HG03558 (cell line): ENCODE results near the gene PLEKHG4.

ENCODE experiments used
- ATAC-seq: cut with Tn5 transposase; IDR thresholded peaks from one replicate; pipeline ENCODE4 v1.9.1; 2021; ENCODE audit warnings: moderate number of reproducible peaks; ENCODE audit not compliant: unreplicated experiment; ENCODE audit errors: extremely low read depth

Gene PLEKHG4

GRCh38 chr16:67284699-67285646 is 5.6 kb downstream of the PLEKHG4 start:
- no peak for ATAC-seq

GRCh38 chr16:67286441-67287235 is 7.3 kb downstream of the PLEKHG4 start:
- no peak for ATAC-seq

DNA sequence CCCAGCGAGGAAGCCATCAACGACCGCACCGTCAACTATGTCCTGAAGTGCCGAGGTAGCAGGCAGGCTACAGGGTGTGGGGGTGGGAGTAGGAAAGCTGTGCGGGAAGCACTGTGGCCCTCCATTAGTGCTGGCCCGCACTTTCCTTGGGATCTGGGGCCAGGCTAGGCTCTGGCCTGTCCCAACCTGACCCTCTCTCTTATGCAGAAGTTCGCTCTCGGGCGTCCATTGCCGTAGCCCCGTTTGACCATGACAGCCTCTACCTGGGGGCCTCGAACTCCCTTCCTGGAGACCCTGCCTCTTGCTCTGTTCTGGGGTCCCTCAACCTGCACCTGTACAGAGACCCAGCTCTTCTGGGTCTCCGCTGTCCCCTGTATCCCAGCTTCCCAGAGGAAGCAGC is 8.6 kb downstream of the PLEKHG4 start:
- ATAC-seq: no peak

DNA sequence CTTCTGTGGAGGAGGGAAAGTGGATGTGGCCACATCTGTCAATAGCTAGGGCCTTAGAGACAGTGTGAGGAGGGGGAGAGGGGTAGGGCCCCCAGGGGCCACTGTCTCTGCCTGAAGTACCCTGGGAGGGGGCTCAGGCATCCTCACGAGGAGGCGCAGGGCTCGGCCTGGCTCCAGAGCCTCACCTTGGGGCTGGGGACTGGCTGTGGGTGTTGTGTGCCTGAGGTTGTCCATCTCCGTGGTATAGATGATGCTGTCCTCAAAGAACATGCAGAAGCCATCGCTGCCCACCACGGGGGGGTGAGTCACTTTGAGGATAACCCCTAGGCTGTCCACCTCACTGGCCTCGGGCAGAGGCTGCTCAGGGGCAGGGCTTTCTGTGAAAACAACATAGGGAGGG is 12.1 kb downstream of the PLEKHG4 start:
- no peak for ATAC-seq

GRCh38 chr16:67294171-67294757 is 14.9 kb downstream of the PLEKHG4 start:
- no peak for ATAC-seq

DNA sequence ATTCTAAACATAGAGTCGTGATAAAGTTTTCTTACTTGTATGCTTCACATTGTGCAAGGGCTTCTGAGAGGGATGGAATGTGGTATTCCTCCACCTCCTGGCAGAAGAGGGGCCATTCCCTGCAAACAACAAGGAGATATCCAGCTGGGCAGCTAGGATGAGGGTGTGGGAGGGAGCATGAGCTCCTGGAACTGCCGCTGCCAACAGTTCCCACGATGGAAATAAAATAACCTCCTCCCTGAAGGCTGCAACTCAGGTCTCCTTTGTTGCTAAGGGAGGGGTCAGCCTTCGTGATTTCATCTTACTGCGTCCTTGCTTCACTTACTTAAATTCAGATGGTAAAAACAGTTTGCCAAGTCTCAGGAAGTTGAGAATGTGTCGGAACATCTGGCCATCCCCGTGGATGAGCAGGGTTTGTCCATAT is 15.6 kb downstream of the PLEKHG4 start:
- no peak for ATAC-seq

DNA sequence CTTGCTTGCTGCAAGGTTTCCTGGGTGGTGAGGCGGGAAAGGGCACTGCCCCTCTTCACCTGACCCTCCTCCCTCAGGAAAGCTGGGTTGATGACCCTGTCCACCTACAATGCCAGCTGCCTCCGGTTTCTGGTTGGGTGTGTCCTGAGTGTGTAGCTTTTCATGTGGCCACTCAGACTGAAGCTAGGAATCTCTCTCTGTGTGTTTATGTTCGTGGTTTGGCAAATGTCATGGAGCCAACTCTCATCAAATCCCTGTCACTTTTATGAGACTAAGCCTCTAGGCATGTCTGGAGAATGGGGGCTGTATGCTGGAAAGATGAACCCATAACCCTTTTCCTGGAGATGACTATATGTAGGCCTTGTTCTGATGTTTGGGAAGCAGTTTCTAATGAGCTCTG is 17.1 kb downstream of the PLEKHG4 start:
- ATAC-seq: no peak

DNA sequence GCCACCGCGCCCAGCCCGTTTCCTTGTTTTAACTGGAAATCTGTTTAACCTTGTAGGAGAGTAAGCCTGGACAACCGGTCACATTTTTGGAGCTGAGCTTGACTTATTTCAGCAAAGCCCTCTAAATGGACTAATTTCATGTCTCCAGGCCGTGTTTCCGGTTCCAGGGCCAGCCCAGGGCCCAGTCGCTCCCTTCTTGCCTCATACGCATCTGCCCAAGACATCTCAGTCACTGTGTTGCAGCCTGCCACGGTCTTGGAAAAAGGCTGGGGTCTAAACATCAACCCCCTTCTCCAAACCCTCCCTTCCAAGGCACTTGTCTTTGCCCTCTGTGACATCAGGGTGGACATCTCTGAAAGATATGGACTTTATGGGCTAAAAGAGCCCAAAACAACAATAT is 18.9 kb downstream of the PLEKHG4 start:
- no peak for ATAC-seq

DNA sequence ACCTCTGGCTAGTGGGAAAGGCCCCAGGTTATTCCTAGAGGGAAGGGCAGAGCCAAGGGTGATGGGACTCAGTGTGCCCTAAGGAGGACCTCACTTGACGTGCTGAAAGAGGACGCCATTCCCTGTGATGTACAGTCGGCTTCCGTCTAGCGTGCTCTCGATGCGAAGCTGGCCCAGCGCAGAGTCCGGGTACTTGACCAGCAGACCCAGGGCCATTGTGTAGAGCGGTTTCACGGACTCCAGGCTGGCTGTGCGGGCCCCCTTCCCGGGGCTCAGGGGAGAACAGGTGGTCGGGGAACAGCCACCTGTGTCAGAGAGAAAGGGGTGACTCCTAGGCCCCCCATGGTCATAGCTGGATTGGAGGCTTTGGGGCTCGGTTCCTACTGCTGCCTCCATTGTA is 19.9 kb downstream of the PLEKHG4 start:
- no peak for ATAC-seq

DNA sequence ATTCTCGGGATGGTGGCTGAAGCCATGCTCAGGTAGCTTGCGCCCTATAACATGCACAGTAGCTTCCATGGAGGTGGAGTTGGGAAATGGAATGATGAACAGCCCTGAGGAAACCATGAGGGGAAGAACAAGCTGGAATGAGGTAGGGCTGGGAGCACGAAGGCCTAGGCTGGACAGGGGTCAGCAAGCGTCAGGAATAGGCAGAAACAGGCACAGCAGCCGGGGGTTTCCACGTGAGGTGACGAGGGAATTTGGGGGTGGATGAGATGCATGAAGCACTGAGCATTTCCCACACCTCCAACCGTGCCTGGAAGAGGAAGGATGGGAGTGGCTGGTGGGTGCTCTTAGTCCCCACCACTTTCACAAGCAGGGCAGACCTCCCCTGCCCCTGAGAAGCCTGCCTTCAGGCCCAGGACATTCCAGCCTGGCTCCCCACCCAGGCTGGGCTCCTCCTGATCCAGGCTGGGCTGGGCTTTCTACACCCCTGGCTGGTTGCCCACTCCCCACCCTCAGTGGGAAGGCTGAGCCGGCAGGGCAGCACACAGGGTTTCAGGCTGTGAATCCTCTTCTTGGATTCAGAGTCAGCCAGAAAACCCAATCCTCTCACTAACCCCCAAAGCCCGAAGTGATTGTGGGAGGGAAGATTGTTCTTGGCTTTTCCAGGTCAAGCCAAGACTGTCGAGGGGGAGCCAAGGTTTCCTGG is 21.9 kb downstream of the PLEKHG4 start:
- no peak for ATAC-seq

GRCh38 chr16:67302076-67302475 is 22.7 kb downstream of the PLEKHG4 start:
- ATAC-seq: no peak

- ATAC-seq: no peak
These were observed 23.6 kb downstream of the PLEKHG4 start for GRCh38 chr16:67302970-67303369.

DNA sequence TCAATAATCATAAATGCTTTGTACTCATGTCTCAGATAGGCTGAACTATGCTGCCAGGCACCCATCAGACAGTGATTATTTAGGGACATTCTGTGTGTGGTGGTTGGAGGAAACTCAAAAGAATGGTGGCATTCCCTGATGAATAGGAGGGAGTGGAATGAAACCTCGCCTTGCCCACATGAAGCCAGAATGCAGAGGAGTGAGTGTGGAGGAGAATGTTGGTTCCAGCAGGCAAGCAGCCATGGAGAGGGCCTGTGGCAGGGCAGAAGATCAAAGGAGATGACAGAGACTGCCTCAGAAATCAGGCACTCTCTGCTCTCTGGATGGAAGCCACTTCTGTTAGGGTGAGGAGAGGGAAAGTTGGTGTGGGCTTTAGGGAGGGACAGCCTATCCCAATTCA is 24.7 kb downstream of the PLEKHG4 start:
- no peak for ATAC-seq

DNA sequence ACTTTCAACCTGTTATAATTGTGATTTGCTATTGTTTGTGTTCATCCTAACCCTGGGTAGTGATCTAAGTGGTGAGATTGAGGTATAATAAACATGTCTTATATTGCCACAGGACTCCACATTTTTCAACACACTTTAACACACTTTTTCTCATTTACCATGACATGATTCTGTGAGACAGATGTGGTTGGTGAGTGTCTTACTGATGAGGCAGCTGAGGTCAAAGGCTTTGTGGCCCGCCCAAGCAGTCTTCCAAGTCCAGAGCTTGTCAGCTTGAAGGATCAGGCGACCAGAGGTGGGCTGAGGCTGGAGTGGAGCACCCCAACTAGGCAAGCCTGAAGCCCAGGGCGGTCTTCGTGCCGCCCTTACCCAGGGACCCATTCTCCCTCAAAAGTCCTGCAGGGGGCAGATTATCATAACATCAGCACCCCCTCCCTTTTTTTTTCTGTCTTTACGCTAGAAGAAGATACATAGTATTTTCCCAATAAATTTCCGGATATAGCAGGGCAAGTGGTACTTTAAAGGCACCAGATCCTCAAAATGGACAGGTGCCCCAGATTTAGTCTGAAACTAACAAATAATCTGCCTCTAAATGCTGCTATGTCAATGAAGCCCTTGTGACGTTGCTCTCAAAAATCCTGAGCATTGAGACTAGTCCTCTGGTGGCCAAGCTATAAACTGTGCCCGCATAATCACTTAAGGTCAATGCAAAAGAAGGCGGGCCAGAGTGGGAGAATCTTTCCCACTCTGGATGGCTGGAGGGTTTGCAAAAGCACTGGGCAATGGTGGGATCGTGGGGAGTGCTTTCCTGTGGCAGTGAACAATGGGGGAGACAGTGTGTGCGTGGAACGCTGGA is 26.1 kb downstream of the PLEKHG4 start:
- no peak for ATAC-seq

- ATAC-seq: no peak
These were observed 31.2 kb downstream of the PLEKHG4 start for GRCh38 chr16:67310561-67310960.

DNA sequence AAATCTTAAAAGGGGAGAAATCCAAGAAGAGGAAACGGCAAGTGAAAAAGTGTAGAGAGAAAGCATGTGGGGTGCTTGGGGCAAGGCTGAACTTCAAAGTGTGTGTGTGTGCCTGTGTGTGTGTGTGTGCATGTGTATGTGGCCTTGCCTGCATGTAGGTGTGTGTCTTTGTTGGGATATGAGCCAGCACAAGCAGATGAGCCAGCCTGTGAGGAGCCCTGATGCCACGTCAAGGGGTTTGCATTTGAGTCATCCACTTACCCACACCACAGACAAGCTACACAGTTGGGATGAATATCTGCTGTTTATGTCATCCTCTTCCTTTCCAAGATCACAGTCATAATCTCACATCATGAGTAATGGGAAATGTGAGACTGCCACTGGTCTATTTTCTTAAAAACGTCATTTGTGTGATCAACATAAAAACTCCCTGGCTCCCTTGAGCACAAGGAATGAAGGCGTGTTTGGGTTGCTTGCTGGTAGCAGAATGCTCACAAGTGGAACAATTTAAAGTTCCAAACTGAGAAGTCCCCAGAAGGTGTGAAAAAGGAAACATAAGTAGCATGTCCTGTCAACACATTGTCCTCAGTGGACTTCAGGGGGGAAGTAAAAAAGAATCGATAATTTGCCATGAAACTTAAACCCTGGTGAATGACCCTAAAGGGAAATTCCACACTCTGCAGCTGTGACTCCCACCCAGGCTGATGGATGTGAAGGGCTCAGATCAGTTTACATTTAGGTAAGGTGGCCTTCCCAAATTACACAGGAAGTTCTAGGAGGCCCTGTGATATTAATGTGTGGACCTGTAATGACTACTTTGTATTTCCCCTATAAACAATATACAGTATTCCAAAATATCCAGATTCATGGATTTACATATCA is 32.5 kb downstream of the PLEKHG4 start:
- ATAC-seq: no peak

DNA sequence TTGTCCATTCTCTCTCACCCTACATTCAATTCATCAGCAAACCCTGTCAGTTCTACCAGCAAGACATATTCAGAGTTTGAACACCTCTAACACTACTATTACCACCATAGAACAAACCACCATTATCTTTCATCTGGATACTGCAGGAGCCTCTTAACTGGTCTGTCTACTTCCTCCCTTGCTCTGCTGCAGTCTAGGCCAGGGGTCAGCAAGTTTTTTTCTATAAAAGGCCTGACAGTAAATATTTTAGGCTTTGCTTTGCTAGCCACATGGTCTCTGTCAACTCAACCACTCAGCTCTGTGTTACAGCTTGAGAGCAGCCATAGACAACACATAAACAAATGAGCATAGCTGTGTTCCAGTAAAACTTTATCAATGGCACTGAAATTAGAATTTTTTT is 33.4 kb downstream of the PLEKHG4 start:
- ATAC-seq: no peak

DNA sequence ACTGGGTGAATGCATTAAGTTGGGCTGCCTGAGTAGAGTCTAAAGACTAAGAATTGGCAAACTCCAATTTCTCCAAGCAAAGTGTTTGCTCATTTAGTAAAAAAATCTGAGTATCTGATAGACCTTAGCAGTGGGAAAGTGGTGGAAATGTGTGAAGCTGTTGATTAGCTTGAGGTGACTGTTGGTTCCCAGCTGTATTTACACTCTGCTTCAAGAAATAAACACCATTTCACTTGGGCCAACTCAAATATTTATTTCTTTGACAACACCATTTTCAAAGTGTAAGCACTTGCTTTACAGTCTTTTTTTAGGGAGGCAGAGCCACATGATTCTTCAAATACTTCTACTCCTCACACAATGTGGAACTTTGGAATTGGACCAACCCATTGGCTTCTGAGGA is 38.5 kb downstream of the PLEKHG4 start:
- no peak for ATAC-seq

DNA sequence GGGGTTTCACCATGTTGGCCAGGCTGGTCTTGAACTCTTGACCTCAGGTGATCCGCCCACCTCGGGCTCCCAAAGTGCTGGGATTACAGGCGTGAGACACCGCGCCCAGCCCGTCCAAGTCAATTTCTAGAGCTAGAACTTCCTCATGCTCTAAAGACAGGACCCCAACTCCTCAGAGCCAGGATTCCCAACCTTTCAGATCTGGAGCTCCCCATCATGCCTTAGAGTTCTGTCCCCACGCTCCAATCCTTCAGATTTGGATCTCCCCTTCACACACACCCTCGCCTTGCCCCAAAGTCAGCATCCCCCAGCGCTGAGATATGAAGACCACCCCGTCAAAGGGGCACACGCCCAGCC is 46.8 kb downstream of the PLEKHG4 start:
- ATAC-seq: no peak
